LHCN-M2 (cell line): Measurements from ENCODE around the gene ABTB2. TPM values are rescaled to one million over a fixed set of nuclear protein-coding genes. Genes with fewer than 3 reads are reported as not detected.

Experiments
- DNase-seq: peaks from one replicate; pipeline ENCODE4 v3.0.0-alpha.2; 2012; ENCODE audit warnings: low read depth
- total RNA-seq: library from RNA; depleted of rRNA; stranded (reverse); fragments of >200 nt; gene quantifications from 2 replicates; pipeline ENCODE4 v1.2.3, GENCODE V29; 2014

Gene ABTB2
- total RNA-seq, 1 experiment from 2014 or later = 1.5 TPM

DNA sequence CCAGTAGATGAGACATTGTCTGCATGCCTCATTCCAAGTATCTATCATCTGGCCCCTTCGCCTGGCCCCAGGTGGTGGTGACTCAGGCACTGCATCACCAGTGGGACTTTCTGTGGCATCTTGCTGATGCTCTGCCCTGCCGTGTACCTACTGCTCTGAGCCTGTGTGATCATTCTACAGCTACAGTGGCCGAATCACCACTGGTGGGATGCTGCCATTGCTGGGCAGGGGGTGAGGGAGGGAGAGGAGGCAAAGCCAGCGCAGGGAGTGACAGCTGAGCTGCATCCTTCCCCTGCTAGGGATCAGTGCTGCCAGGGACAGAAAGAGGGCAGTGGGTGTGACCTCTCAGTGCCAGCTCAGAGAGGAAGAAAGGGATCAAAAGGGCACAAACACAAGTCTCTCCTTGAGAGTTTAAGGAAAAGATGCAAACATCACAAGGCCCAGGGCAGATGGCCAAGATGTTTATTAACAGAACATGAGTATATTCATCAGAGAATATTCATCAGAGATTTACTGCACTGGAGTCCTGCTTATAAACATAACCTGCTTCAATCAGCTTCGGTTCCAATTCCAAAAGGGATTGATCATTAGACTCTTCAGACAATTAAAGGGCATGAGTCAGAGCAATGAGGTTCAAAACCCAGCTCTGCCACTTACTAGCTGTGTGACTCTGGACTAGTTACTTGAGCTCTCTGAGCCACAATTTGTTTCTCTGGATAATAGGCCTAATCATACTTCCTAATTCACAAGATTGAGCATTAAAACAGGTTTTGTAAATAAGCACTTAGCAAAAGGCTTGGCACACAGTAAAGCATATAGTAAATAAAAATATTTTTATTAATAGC is 142.6 kb downstream of the ABTB2 start:
- DNase-seq = peak; percentile 57

DNA sequence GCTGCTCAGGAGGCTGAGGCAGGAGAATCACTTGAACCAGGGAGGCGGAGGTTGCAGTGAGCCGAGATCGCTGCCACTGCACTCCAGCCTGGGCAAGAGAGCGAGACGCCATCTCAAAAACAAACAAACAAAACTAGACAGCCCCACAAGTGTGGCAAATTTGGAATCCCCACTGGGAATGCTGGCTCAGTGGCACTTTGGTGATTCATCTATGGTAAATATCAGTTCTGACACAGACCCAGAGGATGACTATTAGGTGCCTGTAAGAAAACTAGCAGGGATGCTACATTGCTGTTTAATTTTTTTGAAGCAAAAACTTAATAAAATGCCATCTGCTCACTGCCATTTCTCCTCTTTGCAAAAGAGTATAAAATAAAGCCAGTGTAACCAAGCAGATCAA is 144.4 kb downstream of the ABTB2 start:
- no peak for DNase-seq

DNA sequence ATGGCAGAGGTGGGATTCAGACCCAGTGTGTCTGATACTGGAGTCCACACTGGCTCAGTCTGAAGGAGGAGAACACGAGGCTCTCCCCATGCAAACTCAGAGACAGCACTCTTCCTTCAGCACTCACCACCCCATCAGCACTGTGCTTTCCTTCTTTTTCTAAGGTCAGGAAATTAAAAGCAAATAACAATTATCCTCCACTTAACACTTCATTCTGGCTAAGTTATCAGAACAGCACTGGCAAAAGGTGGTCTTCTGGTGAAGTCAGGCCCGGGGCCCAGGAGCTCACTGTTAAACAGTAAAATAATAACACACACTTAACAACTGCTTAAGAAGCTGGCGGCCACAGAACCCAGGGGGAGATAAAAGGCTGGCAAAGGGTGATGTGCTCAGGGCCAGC is 145.2 kb downstream of the ABTB2 start:
- no peak for DNase-seq

DNA sequence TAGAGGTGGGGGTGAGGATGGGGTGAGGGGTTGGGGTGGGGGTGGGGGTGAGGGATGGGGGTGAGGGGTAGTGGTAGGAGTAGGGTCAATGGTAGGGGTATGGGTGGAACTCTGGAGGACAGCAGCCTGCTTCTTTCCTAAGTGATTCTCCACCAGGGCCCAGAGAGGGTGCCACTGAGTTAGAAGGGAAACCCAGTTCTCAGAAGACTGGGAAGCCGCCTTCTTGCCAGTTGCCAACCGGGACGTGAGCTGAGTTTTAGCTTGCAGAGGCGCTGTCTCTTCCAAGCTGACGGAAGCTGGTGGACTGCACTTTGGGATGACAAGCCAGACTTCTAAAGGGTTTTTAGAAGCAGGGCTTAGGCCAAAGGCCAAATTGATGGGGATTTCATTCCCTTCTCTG is 148.0 kb downstream of the ABTB2 start:
- no peak for DNase-seq

DNA sequence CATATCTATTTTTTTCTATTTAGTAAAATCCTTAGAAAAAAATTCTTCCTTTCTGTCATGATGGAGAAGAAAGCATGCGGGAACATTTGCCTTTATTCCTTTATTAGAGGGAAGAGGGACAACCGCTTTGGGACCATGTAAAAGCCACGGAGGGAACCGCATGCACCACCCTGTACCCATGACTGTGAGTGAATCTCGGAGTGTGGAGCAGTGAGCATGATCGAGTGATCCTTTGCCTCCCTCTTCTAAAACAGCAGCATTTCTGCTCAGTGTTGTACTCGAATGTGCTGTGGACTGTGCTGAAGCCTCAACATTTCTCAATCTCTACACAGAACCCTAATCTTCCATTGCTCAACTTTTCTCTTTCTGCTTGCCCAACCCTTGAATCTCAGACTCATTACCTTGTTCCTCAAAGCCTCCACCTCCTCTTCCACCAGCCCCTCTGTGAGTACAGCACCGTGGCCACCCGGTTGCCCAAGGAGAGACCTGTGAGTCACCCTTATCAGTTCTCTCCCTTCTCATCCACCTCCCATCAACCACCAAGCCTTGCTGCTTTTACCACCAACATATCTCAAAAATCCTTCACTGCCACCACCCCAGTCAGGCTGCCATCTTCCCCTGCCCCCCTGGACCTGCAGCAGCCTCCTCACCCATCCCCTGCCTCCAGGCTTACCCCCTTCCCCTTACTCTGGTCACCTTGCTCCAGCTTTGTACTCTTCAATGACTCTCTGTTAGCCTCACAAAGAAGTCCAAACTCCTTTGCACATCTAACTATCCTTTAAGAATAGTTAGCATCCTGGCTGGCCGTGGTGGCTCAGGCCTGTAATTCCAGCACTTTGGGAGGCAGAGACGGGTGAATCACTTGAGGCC is 149.3 kb downstream of the ABTB2 start:
- no peak for DNase-seq

DNA sequence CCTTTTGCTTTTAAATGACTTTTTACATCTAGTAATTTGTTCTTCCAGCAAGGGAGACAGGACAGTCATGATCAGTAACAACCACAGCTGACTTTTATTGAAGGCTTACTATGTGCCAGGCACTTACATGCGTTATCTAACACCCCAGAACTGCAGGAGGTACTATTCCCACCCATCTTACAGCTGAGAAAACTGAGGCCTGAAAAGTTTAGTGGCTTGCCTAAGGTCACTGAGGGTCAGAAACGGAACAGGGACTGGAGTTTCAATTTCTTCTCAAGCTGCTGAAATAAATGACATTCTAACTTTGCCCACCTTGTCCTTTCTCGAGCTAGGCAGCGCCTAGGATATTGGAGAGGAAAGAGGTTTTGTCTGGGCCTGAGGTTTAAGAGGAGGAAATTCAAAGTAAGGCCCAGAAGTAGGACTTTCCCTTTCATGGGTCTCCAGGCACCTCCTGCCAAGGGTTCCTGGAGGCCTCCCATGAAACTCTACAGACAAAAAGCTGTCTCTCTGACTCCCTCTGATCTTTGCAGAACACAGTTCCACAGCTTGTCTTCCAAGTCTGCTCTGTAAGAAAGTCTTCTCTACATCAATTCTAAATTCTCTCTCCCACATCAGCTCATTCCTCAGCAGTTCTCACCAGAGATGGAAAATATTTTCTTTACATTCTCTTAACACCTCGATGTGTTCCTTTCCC is 150.2 kb downstream of the ABTB2 start:
- no peak for DNase-seq

DNA sequence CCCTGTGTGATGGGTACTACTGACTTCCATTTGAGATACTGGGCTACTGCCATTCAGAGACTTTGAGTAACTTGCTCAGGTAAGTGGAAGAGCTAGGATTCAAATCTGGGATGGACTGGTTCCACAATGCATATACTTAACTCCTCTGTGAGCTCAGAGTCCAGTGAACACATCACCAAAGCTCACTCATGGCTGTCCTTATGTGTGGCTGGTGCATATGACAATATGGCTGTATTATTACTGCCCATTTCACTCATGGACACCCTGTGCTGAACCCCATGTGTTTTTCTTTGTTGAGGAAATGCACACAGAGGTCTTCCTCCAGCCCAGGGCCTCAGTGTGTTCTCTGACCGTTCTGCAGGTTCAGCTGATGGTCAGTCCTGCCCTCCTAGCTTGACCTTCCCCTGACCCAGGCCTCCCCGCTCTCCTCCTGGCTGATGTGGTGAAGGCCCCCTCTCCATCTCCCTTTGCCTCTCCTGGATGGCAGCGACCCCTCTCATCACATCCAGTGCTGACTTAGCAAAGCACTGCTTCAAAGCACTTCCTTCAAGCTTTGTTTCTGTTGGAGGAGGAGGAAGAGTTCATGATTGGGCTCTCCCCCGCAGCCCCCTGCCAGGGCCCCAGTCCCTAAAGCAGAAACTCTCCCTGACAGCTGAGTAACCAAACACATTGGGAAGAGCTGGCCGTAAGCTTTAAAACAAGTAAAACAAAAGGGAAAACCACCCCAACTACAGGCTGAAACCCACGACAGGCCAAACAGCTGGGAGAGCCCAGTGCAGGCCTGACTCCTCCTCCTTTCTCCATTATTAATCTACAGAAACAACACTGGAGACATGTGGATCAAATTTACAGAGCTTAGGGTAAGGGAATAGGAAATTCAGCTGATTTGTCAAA is 151.2 kb downstream of the ABTB2 start:
- DNase-seq = peak; percentile 44

DNA sequence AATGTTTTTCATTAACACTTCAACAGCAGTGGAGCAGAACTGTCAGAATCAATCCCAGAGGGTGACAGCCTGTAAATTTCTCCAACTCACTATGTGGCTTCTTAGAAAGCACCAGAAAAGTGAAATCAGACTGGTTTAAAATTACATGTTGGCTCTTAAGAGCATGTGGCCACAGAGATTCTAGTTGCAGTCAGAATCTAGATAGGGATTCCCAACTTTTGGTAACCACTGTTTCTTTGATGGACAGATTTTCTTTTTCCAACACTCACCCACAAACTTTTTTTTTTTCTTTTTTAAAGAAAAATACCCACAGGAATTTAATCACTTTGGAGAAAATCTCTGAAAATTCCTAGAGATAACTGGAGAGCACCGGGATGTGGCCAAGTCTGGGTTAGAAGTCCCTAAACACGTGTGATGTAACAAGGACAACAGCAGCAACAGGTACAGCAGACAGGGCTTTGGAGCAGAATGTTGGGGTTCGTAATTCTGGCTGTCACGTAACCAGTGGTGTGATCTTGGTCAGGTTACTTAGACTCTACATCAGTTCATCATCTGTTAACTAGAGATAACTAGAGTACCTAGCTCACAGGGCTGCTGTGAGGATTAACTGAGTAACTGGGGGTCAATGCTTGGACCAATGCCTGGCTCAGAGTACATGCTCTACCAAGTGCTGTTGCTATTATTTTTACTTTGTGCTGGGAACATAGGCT is 152.3 kb downstream of the ABTB2 start:
- DNase-seq = no peak

DNA sequence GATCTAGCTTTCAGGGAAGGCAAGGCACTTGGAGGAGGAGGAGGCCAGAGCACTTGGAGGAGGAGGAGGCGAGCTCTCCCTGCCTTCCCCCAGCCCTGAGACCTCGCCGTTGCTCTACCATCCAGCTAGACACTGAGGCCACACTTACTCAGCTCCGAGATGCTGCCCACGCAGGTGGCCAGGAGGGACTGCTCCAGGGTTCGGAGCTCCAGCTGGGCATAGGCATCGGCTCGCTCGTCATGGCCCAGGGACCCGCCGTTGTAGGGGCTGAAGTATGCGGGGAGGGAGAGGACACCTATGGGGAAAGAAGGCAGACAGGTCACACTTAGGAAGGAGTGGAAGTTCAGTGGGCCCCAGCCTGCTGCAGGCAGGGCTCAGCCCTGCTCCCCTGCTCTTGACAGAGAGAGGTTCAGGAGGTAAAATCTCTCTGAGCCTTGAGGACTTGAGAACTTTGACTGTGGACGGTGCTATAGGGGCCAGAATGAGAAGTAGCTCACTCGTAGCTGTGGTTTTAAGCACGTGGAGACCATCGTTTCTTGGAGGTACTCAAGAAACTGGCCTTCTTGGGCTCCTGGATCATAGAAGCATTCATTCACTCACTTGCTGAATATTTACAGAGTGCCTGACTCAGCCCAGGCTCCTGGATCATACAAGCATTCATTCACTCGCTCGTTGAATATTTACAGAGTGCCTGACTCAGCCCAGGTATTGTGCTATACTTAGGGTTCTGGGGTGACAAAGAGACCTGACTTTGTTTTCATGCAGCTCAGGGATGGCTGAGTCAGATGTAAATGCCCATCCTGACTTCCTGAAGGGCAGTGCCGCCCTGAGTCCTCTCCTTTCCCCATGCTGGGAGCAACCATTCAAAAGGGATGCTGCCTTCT is 153.2 kb downstream of the ABTB2 start:
- DNase-seq = peak; percentile 20

DNA sequence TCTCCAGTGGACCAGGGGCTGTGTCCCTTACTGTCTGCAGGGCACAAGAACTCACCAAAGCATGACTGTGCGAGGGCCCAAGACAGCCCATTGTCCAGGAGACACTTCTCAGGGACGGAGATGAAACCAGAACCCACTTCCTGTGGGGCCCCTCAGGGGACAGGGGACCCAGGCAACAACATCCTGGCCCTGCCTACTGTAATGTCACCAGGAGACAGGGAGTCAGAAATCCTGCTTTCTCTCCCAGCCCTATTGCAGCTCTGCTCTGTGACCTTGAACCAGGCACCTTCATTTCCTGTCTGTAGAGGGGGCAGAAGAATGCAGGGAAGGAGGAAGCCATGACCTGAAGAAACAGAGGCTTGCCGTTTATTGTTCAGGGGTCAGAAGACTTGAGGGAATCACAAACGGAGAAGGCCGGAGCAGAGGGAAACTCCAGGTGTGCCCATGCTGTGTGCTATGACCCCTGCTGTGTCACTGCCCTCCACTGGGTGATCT is 154.4 kb downstream of the ABTB2 start:
- no peak for DNase-seq

DNA sequence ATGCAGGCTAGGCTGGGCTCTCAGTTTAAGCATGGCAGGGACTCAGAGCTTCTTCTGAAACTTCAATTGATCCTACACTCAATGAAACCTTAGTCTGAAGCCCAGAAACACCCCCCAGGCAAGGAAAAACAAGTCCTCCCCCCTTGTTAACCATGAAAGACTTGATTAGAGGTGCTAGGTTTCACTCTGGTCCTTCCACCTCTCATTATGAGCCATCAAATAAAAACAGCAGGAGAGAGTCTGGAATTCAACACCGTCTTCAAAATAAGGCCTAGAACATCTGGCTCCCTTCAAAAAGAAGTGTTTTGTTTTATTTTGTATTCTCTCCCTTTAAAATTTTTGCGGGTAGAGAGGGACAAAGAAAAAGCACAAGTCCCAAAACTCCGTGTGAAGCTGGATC is 156.7 kb downstream of the ABTB2 start:
- no peak for DNase-seq

DNA sequence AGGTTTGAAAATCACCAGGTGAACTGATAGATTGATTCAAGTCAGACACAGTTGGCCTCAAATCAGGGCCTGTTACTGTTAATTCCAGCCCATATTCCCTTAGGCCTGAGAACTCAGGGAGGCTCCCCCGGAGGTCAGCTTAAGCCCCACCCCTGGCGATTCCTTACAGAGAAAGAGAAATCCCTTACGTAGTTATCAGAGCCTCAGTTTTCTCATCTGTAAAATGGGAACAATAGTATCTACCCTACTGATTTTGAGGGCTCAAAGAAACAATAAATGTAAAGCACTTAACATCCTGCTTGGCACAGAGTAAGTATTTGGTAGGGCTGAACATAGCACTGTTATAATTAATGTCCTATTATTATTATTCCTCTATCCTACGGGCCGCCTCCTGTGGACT is 158.3 kb downstream of the ABTB2 start:
- DNase-seq = no peak

DNA sequence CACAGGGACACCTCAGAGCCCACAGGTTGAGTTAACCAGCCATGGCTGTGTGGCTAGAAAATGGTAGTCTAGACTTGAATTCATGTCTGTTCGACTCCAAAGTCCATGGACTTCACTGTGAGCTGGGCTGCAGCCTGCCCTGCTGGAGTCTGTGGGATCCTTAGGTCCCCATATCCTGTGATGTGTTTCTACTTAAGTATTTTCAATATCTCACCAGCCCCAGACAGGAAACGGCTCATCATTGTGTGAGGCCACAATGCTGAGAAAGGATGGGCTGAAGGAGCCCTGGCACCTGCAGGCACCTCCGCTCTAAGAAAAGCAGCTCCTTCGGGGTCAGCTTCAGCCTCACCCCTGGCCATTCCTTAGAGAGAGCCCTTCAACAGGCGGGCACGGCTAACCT is 159.3 kb downstream of the ABTB2 start:
- DNase-seq = no peak

DNA sequence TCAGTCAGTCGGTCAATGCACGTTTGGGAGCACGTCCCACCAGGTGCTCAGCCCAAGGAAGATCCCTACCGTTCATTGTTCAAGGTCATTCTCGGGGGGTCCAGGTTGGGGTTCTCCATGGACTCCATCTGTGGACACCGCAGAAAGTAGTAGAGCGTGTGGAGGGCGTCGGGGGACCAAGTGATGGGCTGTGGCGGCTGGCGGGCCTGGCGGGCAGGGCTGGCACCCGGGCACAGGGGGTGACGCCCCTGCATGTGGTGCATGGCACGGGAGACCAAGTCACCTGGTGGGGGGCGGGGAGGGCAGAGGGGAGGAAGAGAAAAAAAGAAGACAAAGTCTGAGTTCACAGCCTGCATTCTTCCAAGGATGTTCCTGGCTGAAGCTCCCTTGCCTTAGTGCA is 160.6 kb downstream of the ABTB2 start:
- DNase-seq = no peak

DNA sequence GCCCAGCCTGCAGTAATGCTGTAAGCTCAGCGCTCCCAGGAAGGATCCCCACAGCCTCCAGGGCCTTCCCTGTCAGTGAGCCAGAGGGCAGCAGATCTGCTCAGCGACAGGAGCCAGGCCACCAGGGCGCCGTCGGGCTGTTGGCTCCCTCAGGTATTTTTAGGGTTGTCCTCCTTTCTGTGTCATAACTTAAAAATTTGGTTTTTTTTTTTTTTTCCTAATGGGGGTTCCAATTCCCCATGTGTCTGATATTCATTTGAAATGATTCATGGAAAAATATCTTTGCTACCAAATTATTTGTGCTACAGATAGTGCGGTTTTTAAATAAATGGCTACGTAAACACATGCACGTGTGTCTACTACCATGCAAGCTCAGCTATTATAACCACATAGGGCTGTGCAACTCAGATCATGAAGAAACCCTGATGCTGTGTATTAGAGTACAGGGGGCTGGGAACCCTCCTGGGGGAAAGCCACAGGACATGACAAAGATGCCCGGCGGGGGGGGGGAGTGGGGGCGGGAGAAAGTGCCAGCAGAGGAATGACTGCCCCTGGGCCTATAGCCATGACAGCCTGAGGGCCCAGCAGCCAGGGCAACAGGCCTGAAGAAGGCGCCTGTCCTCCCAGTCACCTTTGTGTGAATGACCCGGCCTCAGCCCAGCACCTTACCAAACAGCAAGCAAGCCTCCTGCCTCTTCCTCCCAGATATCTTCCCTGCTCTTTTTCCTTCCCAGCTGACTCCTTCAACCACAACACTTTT is 163.1 kb downstream of the ABTB2 start:
- DNase-seq = no peak

DNA sequence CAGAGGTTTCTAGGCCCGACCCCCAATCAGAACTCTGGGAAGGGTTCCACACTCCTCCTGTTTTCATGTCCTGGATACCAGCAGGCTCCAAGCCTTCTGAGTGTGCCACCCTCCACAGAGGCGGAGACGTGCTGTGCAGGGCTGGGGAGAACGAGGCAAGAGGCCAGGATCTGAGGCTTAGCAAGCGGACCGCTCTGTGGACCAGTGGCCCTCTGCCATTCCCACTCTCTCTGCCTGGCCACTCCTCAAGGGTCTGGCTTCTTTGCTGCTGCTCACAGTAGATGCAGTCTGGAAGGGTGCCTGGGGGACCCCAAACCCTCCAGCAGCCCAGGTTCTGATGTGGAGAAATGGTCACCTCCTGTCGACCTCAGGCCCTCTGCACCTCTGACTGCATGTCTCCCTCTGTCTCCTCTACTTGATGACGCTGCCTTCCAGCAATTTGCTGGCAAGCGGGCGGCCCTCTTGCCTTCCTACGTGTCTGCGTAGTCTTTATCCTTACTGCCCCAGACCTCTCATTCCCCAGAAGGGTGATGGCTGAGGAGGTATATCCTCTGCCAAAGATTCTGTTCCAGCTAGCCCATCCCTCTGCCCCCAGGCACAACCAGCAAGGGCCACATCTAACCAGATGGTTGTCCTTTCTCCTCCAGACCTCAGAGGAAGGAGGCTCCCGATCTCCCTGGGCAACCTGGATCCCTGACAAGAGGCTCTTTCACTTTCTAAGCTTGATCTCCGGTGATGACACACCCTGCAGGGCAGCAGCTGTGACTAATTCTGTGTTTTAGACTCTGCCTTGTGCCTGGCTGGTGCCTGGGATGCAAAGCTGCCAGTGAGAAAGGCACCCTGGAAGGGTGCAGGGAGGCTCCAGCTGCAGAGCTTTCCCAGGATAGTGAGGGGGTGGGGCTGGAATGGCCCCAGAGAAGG is 165.1 kb downstream of the ABTB2 start:
- DNase-seq = peak; percentile 92

DNA sequence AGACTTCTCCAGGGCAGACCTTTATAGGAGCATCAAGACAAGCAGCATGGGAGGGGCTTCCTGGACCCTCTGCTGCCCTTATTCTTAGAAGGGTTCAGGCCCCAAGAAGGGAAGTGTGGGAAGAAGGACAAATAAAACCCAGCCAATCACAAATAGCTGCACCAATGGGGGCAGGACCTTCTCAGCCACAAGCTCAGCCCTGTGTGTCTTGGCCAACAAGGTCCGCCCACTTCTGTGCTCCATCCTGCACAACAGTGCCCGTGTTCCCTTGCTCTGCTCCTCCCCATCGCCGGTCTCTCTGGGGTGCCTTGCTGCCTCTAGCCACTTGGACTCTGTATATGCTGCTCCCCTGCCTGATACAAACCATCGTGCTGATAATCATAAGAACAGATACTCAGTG is 166.2 kb downstream of the ABTB2 start:
- no peak for DNase-seq
